ENCODE results near the gene SSC5D. TPM values are rescaled to one million over a fixed set of nuclear protein-coding genes. Genes with fewer than 3 reads are reported as not detected.
"Not testable (repeated sequence)": the region's sequence is repeated elsewhere in the genome, so short reads cannot be mapped to it uniquely, and the experiment has no call there.

The SSC5D gene
- total RNA-seq, 1 experiment from 2014 or later = 1.5 TPM

GRCh38 chr19:55447421-55448174 lies 40.6 kb upstream of the SSC5D start:
- no TSS peak for BruUV-seq (replicated peaks)
- DNase-seq (ENCODE audit: low read depth, low spot score) = no peak
- peaks cover 19% of the 10 kb centered on the region; the same call in 1 of the 2 replicates for H3K27me3 ChIP-seq (ENCODE audit: insufficient read depth, low read length)
- H3K4me1 ChIP-seq (ENCODE audit: control insufficient read depth in 1 of 2, insufficient read depth in 2 of 2, low read length in 2 of 2) = no peaks in the 10 kb centered on the region
- intact Hi-C loops (cut with micrococcal nuclease) = loop anchor here (10.0 kb wide), 1 partner anchor 233 kb away; no protein-coding TSS in a partner anchor
- H3K9me2 ChIP-seq (ENCODE audit: insufficient read depth) = no peaks in the 10 kb centered on the region
- H3K79me2 ChIP-seq (ENCODE audit: insufficient read depth, low read length) = no peaks in the 10 kb centered on the region
- H3K36me3 ChIP-seq (ENCODE audit: control insufficient read depth in 1 of 2, insufficient read depth in 2 of 2, low read length in 2 of 2) = no peaks in the 10 kb centered on the region
- H2AFZ ChIP-seq (ENCODE audit: low read depth, low read length, poor library complexity, severe bottlenecking) = no peak overlapping the region
- TF ChIP-seq CBX3 (IDR thresholded peaks at IDR 0.05; ENCODE audit: low read depth) (no peak), CTCF (IDR thresholded peaks at IDR 0.05 in 2 of 3, conservative IDR thresholded peaks at IDR 0.05 in 1 of 3; ENCODE audit: borderline replicate concordance in 1 of 3, insufficient read depth in 1 of 3, low read depth in 2 of 3, low read length in 2 of 3) (no peak), EZH2phosphoT487 (IDR thresholded peaks at IDR 0.05; ENCODE audit: borderline replicate concordance) (no peak), ATF3 (IDR thresholded peaks at IDR 0.05) (no peak), POLR2AphosphoS5 (IDR thresholded peaks at IDR 0.05; ENCODE audit: low read depth, low read length) (no peak), ELF1 (IDR thresholded peaks at IDR 0.05; ENCODE audit: borderline replicate concordance, low read depth) (no peak), SP1 (IDR thresholded peaks at IDR 0.05; ENCODE audit: low read depth) (no peak), ZNF274 (IDR thresholded peaks at IDR 0.05; ENCODE audit: low read depth, low read length) (no peak)
- ChIA-PET POLR2A (no interaction called here), RAD21 (ENCODE audit: low non-redundant PET in 1 of 2, low total read pairs in 2 of 2, uncharacterized antibody in 2 of 2, unreplicated experiment in 2 of 2) (no interaction called here), CTCF (no interaction called here)
- H3K9me3 ChIP-seq (ENCODE audit: control insufficient read depth in 1 of 2, insufficient read depth in 1 of 2, low read depth in 1 of 2, low read length in 2 of 2) = no peaks in the 10 kb centered on the region
- no peaks in the 10 kb centered on the region for H4K20me1 ChIP-seq (ENCODE audit: insufficient read depth)
- H3K9ac ChIP-seq (ENCODE audit: low read length) = no peak overlapping the region
- H3K4me3 ChIP-seq (replicated peaks in 1 of 2; ENCODE audit: low read depth in 1 of 2, low read length in 2 of 2) = no peak overlapping the region
- peak; percentile 49 for ATAC-seq
- no peak overlapping the region; the same call in 1 of the 2 replicates for H3K27ac ChIP-seq (ENCODE audit: low read depth, low read length)
- no peak overlapping the region for H3K4me2 ChIP-seq (ENCODE audit: low read length)

- POLR2A ChIA-PET; H3K79me2 ChIP-seq (ENCODE audit: insufficient read depth, low read length); H3K9me2 ChIP-seq (ENCODE audit: insufficient read depth); CTCF ChIA-PET; H4K20me1 ChIP-seq (ENCODE audit: insufficient read depth); H3K4me2 ChIP-seq (ENCODE audit: low read length); BruUV-seq (replicated peaks); H3K9ac ChIP-seq (ENCODE audit: low read length); H3K36me3 ChIP-seq (ENCODE audit: control insufficient read depth in 1 of 2, insufficient read depth in 2 of 2, low read length in 2 of 2); H3K4me1 ChIP-seq (ENCODE audit: control insufficient read depth in 1 of 2, insufficient read depth in 2 of 2, low read length in 2 of 2); RAD21 ChIA-PET (ENCODE audit: low non-redundant PET in 1 of 2, low total read pairs in 2 of 2, uncharacterized antibody in 2 of 2, unreplicated experiment in 2 of 2); H3K9me3 ChIP-seq (ENCODE audit: control insufficient read depth in 1 of 2, insufficient read depth in 1 of 2, low read depth in 1 of 2, low read length in 2 of 2); DNase-seq (ENCODE audit: low read depth, low spot score); ATAC-seq; H3K4me3 ChIP-seq (replicated peaks in 1 of 2; ENCODE audit: low read depth in 1 of 2, low read length in 2 of 2); H2AFZ ChIP-seq (ENCODE audit: low read depth, low read length, poor library complexity, severe bottlenecking); H3K27ac ChIP-seq (ENCODE audit: low read depth, low read length): not testable (repeated sequence)
- intact Hi-C loops (cut with micrococcal nuclease) = loop anchor here (10.0 kb wide), 1 partner anchor 233 kb away; no protein-coding TSS in a partner anchor
- H3K27me3 ChIP-seq (ENCODE audit: insufficient read depth, low read length) = peaks cover 16% of the 10 kb centered on the region; the same call in 1 of the 2 replicates
Observed at GRCh38 chr19:55448175-55448490, 40.1 kb upstream of the SSC5D start.
